ENCODE data around the gene JUP.

JUP gene

GRCh38 chr17:41763327-41763726 is 23.2 kb downstream of the JUP start:
- Histone ChIP-seq H3K4me1 (ENCODE audit: low read length) (no peaks in the 10 kb centered on the region), H3F3A (ENCODE audit: insufficient read depth, low read length) (no peaks in the 10 kb centered on the region), H3K36me3 (replicated peaks; ENCODE audit: insufficient read depth, low read length) (no peaks in the 10 kb centered on the region), H3K9me3 (replicated peaks; ENCODE audit: insufficient read depth, low read length) (no peaks in the 10 kb centered on the region), H3K27me3 (replicated peaks; ENCODE audit: insufficient read depth, low read length) (no peaks in the 10 kb centered on the region), H4K20me1 (ENCODE audit: insufficient read depth, low read length) (no peaks in the 10 kb centered on the region), H3K9me2 (replicated peaks; ENCODE audit: insufficient read depth, low read length) (no peaks in the 10 kb centered on the region), H3K79me2 (ENCODE audit: low read length) (no peaks in the 10 kb centered on the region), H3K4me2 (ENCODE audit: low read depth, low read length) (no peak overlapping the region), H3K4me3 (ENCODE audit: low read length) (no peak overlapping the region), H3K27ac (ENCODE audit: low read length) (no peak overlapping the region), H2AFZ (ENCODE audit: low read length) (no peak overlapping the region), H3K9ac (ENCODE audit: low read length) (no peak overlapping the region)
- TF ChIP-seq EZH2phosphoT487 (IDR thresholded peaks at IDR 0.05; ENCODE audit: low read length) (no peak), EZH2 (optimal IDR thresholded peaks at IDR 0.05; ENCODE audit: low read depth, low read length) (no peak), CTCF (IDR thresholded peaks at IDR 0.05; ENCODE audit: low read length) (no peak)
- DNase-seq: no peak

- H3K9me2 ChIP-seq (replicated peaks; ENCODE audit: insufficient read depth, low read length): no peaks in the 10 kb centered on the region
- no peaks in the 10 kb centered on the region for H3K36me3 ChIP-seq (replicated peaks; ENCODE audit: insufficient read depth, low read length)
- TF ChIP-seq EZH2phosphoT487 (IDR thresholded peaks at IDR 0.05; ENCODE audit: low read length) (no peak), CTCF (IDR thresholded peaks at IDR 0.05; ENCODE audit: low read length) (no peak), EZH2 (optimal IDR thresholded peaks at IDR 0.05; ENCODE audit: low read depth, low read length) (no peak)
- H3K79me2 ChIP-seq (ENCODE audit: low read length): no peaks in the 10 kb centered on the region
- no peaks in the 10 kb centered on the region for H3K27me3 ChIP-seq (replicated peaks; ENCODE audit: insufficient read depth, low read length)
- H3K4me3 ChIP-seq (ENCODE audit: low read length): no peak overlapping the region
- H3K9me3 ChIP-seq (replicated peaks; ENCODE audit: insufficient read depth, low read length): no peaks in the 10 kb centered on the region
- H2AFZ ChIP-seq (ENCODE audit: low read length): no peak overlapping the region
- no peaks in the 10 kb centered on the region for H3F3A ChIP-seq (ENCODE audit: insufficient read depth, low read length)
- no peak overlapping the region for H3K4me2 ChIP-seq (ENCODE audit: low read depth, low read length)
- no peak for DNase-seq
- no peaks in the 10 kb centered on the region for H3K4me1 ChIP-seq (ENCODE audit: low read length)
- no peak overlapping the region for H3K27ac ChIP-seq (ENCODE audit: low read length)
- no peaks in the 10 kb centered on the region for H4K20me1 ChIP-seq (ENCODE audit: insufficient read depth, low read length)
- no peak overlapping the region for H3K9ac ChIP-seq (ENCODE audit: low read length)
Observed at GRCh38 chr17:41762841-41763240, 23.7 kb downstream of the JUP start.

GRCh38 chr17:41762391-41762790 is 24.1 kb downstream of the JUP start:
- H3K9ac ChIP-seq (ENCODE audit: low read length): no peak overlapping the region
- no peaks in the 10 kb centered on the region for H3F3A ChIP-seq (ENCODE audit: insufficient read depth, low read length)
- no peaks in the 10 kb centered on the region for H3K9me2 ChIP-seq (replicated peaks; ENCODE audit: insufficient read depth, low read length)
- no peaks in the 10 kb centered on the region for H3K27me3 ChIP-seq (replicated peaks; ENCODE audit: insufficient read depth, low read length)
- DNase-seq: no peak
- no peak overlapping the region for H3K27ac ChIP-seq (ENCODE audit: low read length)
- H3K9me3 ChIP-seq (replicated peaks; ENCODE audit: insufficient read depth, low read length): no peaks in the 10 kb centered on the region
- peaks cover 3% of the 10 kb centered on the region for H3K4me1 ChIP-seq (ENCODE audit: low read length)
- H3K4me3 ChIP-seq (ENCODE audit: low read length): no peak overlapping the region
- H3K36me3 ChIP-seq (replicated peaks; ENCODE audit: insufficient read depth, low read length): no peaks in the 10 kb centered on the region
- H3K4me2 ChIP-seq (ENCODE audit: low read depth, low read length): no peak overlapping the region
- TF ChIP-seq CTCF (IDR thresholded peaks at IDR 0.05; ENCODE audit: low read length) (no peak), EZH2 (optimal IDR thresholded peaks at IDR 0.05; ENCODE audit: low read depth, low read length) (no peak), EZH2phosphoT487 (IDR thresholded peaks at IDR 0.05; ENCODE audit: low read length) (no peak)
- H3K79me2 ChIP-seq (ENCODE audit: low read length): no peaks in the 10 kb centered on the region
- no peaks in the 10 kb centered on the region for H4K20me1 ChIP-seq (ENCODE audit: insufficient read depth, low read length)
- no peak overlapping the region for H2AFZ ChIP-seq (ENCODE audit: low read length)
